GM18498 (cell line): ENCODE data around the gene CDV3.

Experiments
- ATAC-seq: cut with Tn5 transposase; IDR thresholded peaks from one replicate; pipeline ENCODE4 v1.9.1; 2021; ENCODE audit warnings: mild to moderate bottlenecking, moderate library complexity; ENCODE audit not compliant: unreplicated experiment

Gene CDV3

DNA sequence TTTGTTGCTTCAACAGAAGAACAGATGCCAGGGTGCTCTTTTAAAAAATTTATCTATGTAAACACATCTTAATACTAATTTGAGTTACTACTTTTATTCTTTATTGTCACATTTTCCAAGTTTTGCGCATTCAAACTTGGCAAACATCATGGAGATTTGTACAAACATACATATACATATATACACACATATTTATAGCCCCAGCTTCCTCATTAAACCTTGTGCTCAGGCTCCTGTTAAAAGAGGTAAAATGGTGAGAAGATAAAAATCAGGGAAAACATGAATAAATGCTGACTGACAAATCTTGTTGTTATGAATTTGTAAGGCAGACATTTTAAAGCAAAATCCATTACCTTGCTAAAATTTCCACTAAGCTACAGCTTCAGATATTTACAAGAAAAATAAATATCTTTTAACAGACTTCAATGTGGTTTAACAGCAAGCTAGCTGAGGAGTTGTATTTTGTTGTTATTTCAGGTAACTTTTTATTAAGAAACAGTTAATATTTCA is 27.1 kb downstream of the CDV3 start:
- no peak for ATAC-seq

DNA sequence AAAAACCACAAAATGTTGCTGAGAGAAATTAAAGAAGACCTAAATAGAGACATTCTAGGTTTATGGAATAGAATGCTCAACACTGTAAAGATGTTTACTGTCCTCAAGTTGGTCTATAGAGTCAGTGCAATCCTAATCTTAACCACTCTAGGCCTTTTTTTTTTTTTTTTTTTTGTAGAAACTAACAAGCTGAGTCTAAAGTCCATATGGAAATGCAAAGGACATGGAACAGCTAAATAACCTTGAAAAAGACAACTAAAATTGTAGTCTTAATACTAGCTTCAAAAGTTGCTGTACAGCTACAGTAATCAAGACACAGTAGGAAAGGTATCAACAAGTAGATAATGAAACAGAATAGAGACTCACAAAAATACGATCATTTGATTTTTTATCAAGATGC is 32.9 kb downstream of the CDV3 start:
- ATAC-seq, result no peak

GRCh38 chr3:133606902-133607301 is 33.4 kb downstream of the CDV3 start:
- no peak for ATAC-seq

DNA sequence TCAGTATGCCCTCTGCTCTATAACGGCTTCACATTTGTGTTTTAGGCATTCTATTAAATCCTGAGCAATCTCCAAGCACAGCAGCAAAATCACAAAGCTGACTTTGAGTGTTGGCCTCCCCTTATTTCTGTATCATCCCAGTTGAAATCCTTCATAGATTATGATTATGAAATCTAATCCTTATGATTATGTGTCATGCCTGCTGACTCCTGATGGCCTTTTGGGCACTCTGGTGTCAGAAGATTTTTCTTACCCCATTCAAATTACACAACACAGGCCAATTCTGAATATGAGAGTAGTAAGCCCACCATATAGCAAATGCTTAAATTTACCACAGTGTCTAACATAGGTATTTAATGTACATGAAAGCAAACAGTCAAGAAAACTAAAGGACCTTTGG is 34.3 kb downstream of the CDV3 start:
- ATAC-seq, result no peak

DNA sequence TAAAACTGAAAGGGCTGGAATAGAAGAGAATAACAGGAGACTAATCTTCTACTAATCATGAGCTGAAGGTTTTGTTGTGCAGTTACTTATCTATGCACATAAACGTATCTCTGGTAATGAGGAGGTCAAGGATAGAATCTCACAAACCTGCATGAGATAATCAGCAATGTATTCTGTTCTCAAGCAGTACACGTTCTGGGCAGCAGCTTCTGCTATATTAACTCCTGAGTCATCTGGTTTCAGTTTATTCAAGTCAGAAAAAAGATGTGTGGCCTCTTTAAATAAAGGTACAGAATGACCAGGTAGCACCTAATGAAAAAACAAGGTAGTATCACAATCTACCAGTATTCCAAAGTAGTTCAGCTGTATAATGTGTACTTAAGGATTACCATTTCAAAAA is 34.9 kb downstream of the CDV3 start:
- no peak for ATAC-seq

GRCh38 chr3:133610031-133610430 is 36.5 kb downstream of the CDV3 start:
- ATAC-seq, result no peak

DNA sequence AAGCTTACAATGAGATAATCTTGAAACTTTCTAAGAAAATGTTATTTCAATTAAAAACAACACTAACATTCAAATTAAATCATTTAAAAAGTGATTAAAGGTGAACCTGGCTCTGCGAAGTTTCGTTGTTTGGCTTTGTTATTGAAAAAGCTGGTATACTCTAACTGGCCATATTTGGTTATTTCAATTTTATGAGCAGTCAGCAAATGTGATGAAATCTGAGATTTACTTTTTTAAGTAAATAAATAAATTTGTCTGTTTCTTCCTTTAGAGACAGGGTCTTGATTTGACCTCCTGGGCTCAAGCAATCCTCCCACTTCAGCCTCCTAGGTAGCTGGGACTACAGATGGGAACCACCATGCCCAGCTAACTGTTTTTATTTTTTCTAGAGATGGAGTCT is 38.0 kb downstream of the CDV3 start:
- no peak for ATAC-seq

DNA sequence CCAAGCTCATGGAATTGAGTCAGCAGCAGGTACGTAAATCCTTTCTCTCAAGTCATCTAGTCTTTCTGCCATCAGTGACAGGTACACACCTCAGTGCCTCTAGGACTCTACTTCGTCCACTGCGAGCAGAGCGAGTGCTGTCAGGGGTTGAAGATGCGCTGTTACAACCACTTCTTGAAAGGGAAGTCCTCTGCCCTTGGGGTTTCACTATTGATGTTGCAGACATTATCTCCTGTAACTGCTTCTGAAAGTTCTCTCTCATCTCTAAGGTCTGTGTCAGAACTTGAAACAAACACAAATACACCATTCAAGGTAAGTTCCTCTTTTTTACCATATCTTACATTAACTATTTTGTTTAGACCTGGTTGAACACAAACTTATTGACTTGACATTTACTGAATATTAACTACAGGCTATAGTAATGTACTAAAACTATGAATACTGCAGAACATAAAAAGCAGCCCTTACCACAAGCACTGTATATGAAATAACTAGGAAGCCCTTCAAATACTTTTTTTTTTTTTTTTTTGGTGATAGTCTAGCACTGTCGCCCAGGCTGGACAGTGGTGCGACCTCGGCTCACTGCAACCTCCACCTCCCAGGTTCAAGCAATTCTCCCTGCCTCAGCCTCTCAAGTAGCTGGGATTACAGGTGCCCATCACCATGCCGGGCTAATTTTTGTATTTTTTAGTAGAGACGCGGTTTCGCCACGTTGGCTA is 46.7 kb downstream of the CDV3 start:
- ATAC-seq, result peak; percentile 99

GRCh38 chr3:133627789-133628188 is 54.3 kb downstream of the CDV3 start:
- no peak for ATAC-seq

GRCh38 chr3:133629146-133629545 is 55.7 kb downstream of the CDV3 start:
- ATAC-seq, result no peak

GRCh38 chr3:133633439-133633838 is 60.0 kb downstream of the CDV3 start:
- no peak for ATAC-seq
